MM.1S (cell line): ENCODE measurements around the gene CCR6.
"Not testable (repeated sequence)": the region's sequence is repeated elsewhere in the genome, so short reads cannot be mapped to it uniquely, and the experiment has no call there.

ENCODE experiments used
- DNase-seq: peaks from one replicate; pipeline ENCODE4 v3.0.0-alpha.2; 2015
- H2AFZ ChIP-seq: fragments of 300-600 bp; sonication (generic); 2 replicates; pipeline ENCODE4 v1.6.0; 2016; ENCODE audit warnings: antibody characterized with exemption, low read length
- H3F3A ChIP-seq: fragments of 300-600 bp; sonication (generic); 2 replicates; pipeline ENCODE4 v1.6.1; 2016; ENCODE audit warnings: mild to moderate bottlenecking, antibody characterized with exemption, low read length, moderate library complexity, mixed read lengths; ENCODE audit not compliant: insufficient read depth
- H3K27ac ChIP-seq: fragments of 300-600 bp; sonication (generic); 2 replicates; pipeline ENCODE4 v1.5.1; 2016; ENCODE audit warnings: mild to moderate bottlenecking, low read length
- H3K27me3 ChIP-seq: fragments of 300-600 bp; sonication (generic); replicated peaks from 2 replicates; pipeline ENCODE4 v1.6.0; 2016; ENCODE audit warnings: low read length; ENCODE audit not compliant: insufficient read depth
- H3K36me3 ChIP-seq: fragments of 300-600 bp; sonication (generic); replicated peaks from 2 replicates; pipeline ENCODE4 v1.6.1; 2016; ENCODE audit warnings: mild to moderate bottlenecking, low read length, mixed read lengths; ENCODE audit not compliant: insufficient read depth
- H3K4me1 ChIP-seq: fragments of 300-600 bp; sonication (generic); 2 replicates; pipeline ENCODE4 v1.6.1; 2016; ENCODE audit warnings: low read length, mixed read lengths
- H3K4me2 ChIP-seq: fragments of 300-600 bp; sonication (generic); 2 replicates; pipeline ENCODE4 v1.6.0; 2016; ENCODE audit warnings: low read depth, low read length
- H3K4me3 ChIP-seq: fragments of 300-600 bp; sonication (generic); 2 replicates; pipeline ENCODE4 v1.5.1; 2016; ENCODE audit warnings: low read length, mixed read lengths
- H3K79me2 ChIP-seq: fragments of 300-600 bp; sonication (generic); 2 replicates; pipeline ENCODE4 v1.6.1; 2016; ENCODE audit warnings: mixed run types, low read length, mixed read lengths
- H3K9ac ChIP-seq: fragments of 300-600 bp; sonication (generic); 2 replicates; pipeline ENCODE4 v1.6.1; 2016; ENCODE audit warnings: low read length, mixed read lengths
- H3K9me2 ChIP-seq: fragments of 300-600 bp; sonication (generic); replicated peaks from 2 replicates; pipeline ENCODE4 v1.6.1; 2016; ENCODE audit warnings: mild to moderate bottlenecking, low read length, mixed read lengths; ENCODE audit not compliant: insufficient read depth
- H3K9me3 ChIP-seq: fragments of 300-600 bp; sonication (generic); replicated peaks from 2 replicates; pipeline ENCODE4 v1.6.1; 2016; ENCODE audit warnings: mild to moderate bottlenecking, low read length, mixed read lengths; ENCODE audit not compliant: insufficient read depth
- H4K20me1 ChIP-seq: fragments of 300-600 bp; sonication (generic); 2 replicates; pipeline ENCODE4 v1.6.1; 2016; ENCODE audit warnings: mild to moderate bottlenecking, low read length, moderate library complexity, mixed read lengths; ENCODE audit not compliant: insufficient read depth

The CCR6 gene

GRCh38 chr6:167172011-167172410 is 49.1 kb downstream of the CCR6 start:
- not testable (repeated sequence) for H3K9me3 ChIP-seq, H3K27ac ChIP-seq, DNase-seq, H3K79me2 ChIP-seq, H3K9me2 ChIP-seq, H4K20me1 ChIP-seq, H3K27me3 ChIP-seq, H2AFZ ChIP-seq, H3F3A ChIP-seq, H3K4me2 ChIP-seq, H3K36me3 ChIP-seq, H3K4me3 ChIP-seq, H3K4me1 ChIP-seq, H3K9ac ChIP-seq

GRCh38 chr6:167177271-167177670 is 54.4 kb downstream of the CCR6 start:
- H3K4me3 ChIP-seq: not testable (repeated sequence)

GRCh38 chr6:167178896-167179655 is 56.2 kb downstream of the CCR6 start:
- H2AFZ ChIP-seq, H3K4me2 ChIP-seq, H3K79me2 ChIP-seq, H3K4me1 ChIP-seq, H3F3A ChIP-seq, H3K27me3 ChIP-seq, H3K9ac ChIP-seq, H3K9me3 ChIP-seq, H4K20me1 ChIP-seq, H3K27ac ChIP-seq, H3K36me3 ChIP-seq, H3K9me2 ChIP-seq, DNase-seq, H3K4me3 ChIP-seq: not testable (repeated sequence)

More at GRCh38 chr6:167177271-167177670, 54.4 kb downstream of the CCR6 start:
- not testable (repeated sequence) for H3K79me2 ChIP-seq, H4K20me1 ChIP-seq, H3K4me2 ChIP-seq, H2AFZ ChIP-seq, H3K36me3 ChIP-seq, H3K9me2 ChIP-seq, H3K9me3 ChIP-seq, H3K9ac ChIP-seq, DNase-seq, H3K27me3 ChIP-seq, H3K27ac ChIP-seq, H3K4me1 ChIP-seq, H3F3A ChIP-seq

- H3K9ac ChIP-seq, H3K9me2 ChIP-seq, H3K4me2 ChIP-seq: not testable (repeated sequence)
These were observed 57.2 kb downstream of the CCR6 start for GRCh38 chr6:167180086-167180485.

GRCh38 chr6:167181351-167181750 is 58.5 kb downstream of the CCR6 start:
- H3K9me2 ChIP-seq, H3K9me3 ChIP-seq, H3K27me3 ChIP-seq, H3K36me3 ChIP-seq, H3K9ac ChIP-seq, H3F3A ChIP-seq, H3K4me3 ChIP-seq, H2AFZ ChIP-seq, H4K20me1 ChIP-seq, H3K4me1 ChIP-seq, H3K27ac ChIP-seq, H3K79me2 ChIP-seq, H3K4me2 ChIP-seq, DNase-seq: not testable (repeated sequence)

More at GRCh38 chr6:167180086-167180485, 57.2 kb downstream of the CCR6 start:
- not testable (repeated sequence) for H4K20me1 ChIP-seq, H3K27me3 ChIP-seq, H3K9me3 ChIP-seq, H3K27ac ChIP-seq, DNase-seq, H3F3A ChIP-seq, H3K79me2 ChIP-seq, H2AFZ ChIP-seq, H3K4me3 ChIP-seq, H3K36me3 ChIP-seq, H3K4me1 ChIP-seq

- H3K9ac ChIP-seq, H3K79me2 ChIP-seq, H3K9me3 ChIP-seq, H3K9me2 ChIP-seq, H3K4me1 ChIP-seq, H3K27ac ChIP-seq, H3K4me3 ChIP-seq, DNase-seq, H3K36me3 ChIP-seq, H3F3A ChIP-seq, H2AFZ ChIP-seq, H3K4me2 ChIP-seq, H4K20me1 ChIP-seq, H3K27me3 ChIP-seq: not testable (repeated sequence)
These were observed 60.0 kb downstream of the CCR6 start for GRCh38 chr6:167182913-167183314.

GRCh38 chr6:167185101-167185500 is 62.2 kb downstream of the CCR6 start:
- H3K4me2 ChIP-seq, H3K9me3 ChIP-seq, DNase-seq, H2AFZ ChIP-seq, H3K4me1 ChIP-seq, H3K4me3 ChIP-seq, H3K9me2 ChIP-seq, H3K36me3 ChIP-seq, H3K27ac ChIP-seq, H3K27me3 ChIP-seq, H3K9ac ChIP-seq, H4K20me1 ChIP-seq, H3K79me2 ChIP-seq, H3F3A ChIP-seq: not testable (repeated sequence)

- not testable (repeated sequence) for H3K4me1 ChIP-seq, H3K9me2 ChIP-seq, H3F3A ChIP-seq, H3K9ac ChIP-seq, H4K20me1 ChIP-seq, H3K4me3 ChIP-seq, H3K27ac ChIP-seq, H3K9me3 ChIP-seq, H3K79me2 ChIP-seq, H2AFZ ChIP-seq, H3K27me3 ChIP-seq, H3K36me3 ChIP-seq, DNase-seq, H3K4me2 ChIP-seq
These were observed 64.4 kb downstream of the CCR6 start for GRCh38 chr6:167187275-167187674.
